Measurements from ENCODE around the gene NPRL2. TPM values are rescaled to one million over a fixed set of nuclear protein-coding genes. Genes with fewer than 3 reads are reported as not detected.

NPRL2 gene
- total and polyA plus RNA-seq, 9 of the 15 experiments (the other 6 are each of a cell fraction or from before 2014, with no cell fraction given): 17.4 to 40.4 (median 24.4) TPM

DNA sequence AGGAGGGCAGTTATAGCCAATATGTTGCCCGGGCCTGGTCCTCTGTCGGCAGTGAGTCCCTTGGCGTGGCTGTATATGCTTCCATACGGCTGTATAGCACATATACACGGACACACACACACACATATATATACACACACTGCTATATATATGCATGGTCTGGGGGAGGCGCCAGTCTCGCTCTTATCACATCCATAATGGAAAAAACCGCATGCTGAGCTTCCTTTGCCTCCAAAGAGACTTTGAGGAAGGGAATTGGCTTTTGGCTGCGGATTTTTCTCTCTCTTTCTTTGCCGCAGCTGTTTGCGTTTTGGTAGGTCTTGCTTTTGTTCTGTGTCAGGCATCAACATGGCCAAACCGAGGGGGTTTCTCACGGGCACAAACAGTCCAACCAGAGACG is 20.0 kb upstream of the NPRL2 start:
- intact Hi-C loops (cut with micrococcal nuclease) (loop anchor here (5.0 kb wide), 1 partner anchor 172 kb away; no protein-coding TSS in a partner anchor), in situ Hi-C loops (cut with MboI) (no loop called here)
- peak overlapping the region in 1 of 2 experiments; percentile 79; a peak in 1 of 4 replicates for H3K9ac ChIP-seq (ENCODE audit: insufficient read depth in 1 of 2, low read depth in 2 of 2, low read length in 2 of 2)
- no peak overlapping the region for H3K4me3 ChIP-seq
- no peaks in the 10 kb centered on the region for H4K20me1 ChIP-seq (replicated peaks; ENCODE audit: control insufficient read depth, insufficient read depth, low read length)
- no peaks in the 10 kb centered on the region for H3K27me3 ChIP-seq (ENCODE audit: control insufficient read depth in 2 of 2, insufficient read depth in 2 of 2, low read length in 2 of 2)
- ATAC-seq: peak; percentile 84
- peak overlapping the region; percentile 72; the same call in 1 of the 2 replicates for H2AFZ ChIP-seq (ENCODE audit: low read depth, low read length)
- H3K4me2 ChIP-seq (ENCODE audit: insufficient read depth, low read length): peak overlapping the region; percentile 50
- peaks cover 13 to 44% of the 10 kb centered on the region in 2 experiments; a peak in 4 of 5 replicates for H3K4me1 ChIP-seq (replicated peaks in 1 of 2; ENCODE audit: control insufficient read depth in 2 of 2, insufficient read depth in 2 of 2, low read length in 2 of 2)
- POLR2A ChIA-PET: interaction anchor here (0.7 to 1.6 kb wide), 9 partner anchors 9 to 77 kb away, joined by 3 to 10 read pairs (median 3); partner anchors contain the start of genes CYB561D2 and NPRL2
- peak in 2 of 4 experiments; percentile 49 to 73 for DNase-seq (ENCODE audit: extremely low read depth in 1 of 4, low spot score in 3 of 4)
- CTCF ChIA-PET (ENCODE audit: low intra/inter-chr PET ratio): interaction anchor here (0.6 to 1.3 kb wide), 4 partner anchors 65 to 1002 kb away, joined by 3 to 10 read pairs (median 3); no protein-coding TSS in a partner anchor
- no peaks in the 10 kb centered on the region for H3K9me3 ChIP-seq (replicated peaks; ENCODE audit: control insufficient read depth, insufficient read depth, low read depth, low read length)
- no peaks in the 10 kb centered on the region for H3K36me3 ChIP-seq (ENCODE audit: control insufficient read depth, insufficient read depth, low read length)
- peak; percentile 71 for FAIRE-seq
- 3% methylated on average over 11 of the region's 14 CpGs for WGBS (ENCODE audit: insufficient coverage, low coverage, missing lambda C conversion rate)
- no peaks in the 10 kb centered on the region for H3K9me1 ChIP-seq (ENCODE audit: control insufficient read depth, insufficient read depth, low read length)
- BruUV-seq (replicated peaks): no TSS peak
- no peak overlapping the region for H3K27ac ChIP-seq (ENCODE audit: extremely low read depth, low read depth, low read length)
- no peaks in the 10 kb centered on the region for H3K79me2 ChIP-seq (ENCODE audit: control insufficient read depth, insufficient read depth, low read length)
- TF ChIP-seq, protein P1, sequence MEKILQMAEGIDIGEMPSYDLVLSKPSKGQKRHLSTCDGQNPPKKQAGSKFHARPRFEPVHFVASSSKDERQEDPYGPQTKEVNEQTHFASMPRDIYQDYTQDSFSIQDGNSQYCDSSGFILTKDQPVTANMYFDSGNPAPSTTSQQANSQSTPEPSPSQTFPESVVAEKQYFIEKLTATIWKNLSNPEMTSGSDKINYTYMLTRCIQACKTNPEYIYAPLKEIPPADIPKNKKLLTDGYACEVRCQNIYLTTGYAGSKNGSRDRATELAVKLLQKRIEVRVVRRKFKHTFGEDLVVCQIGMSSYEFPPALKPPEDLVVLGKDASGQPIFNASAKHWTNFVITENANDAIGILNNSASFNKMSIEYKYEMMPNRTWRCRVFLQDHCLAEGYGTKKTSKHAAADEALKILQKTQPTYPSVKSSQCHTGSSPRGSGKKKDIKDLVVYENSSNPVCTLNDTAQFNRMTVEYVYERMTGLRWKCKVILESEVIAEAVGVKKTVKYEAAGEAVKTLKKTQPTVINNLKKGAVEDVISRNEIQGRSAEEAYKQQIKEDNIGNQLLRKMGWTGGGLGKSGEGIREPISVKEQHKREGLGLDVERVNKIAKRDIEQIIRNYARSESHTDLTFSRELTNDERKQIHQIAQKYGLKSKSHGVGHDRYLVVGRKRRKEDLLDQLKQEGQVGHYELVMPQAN (IDR thresholded peaks at IDR 0.05; ENCODE audit: borderline replicate concordance): no peak
- no peak for TF ChIP-seq CREM (IDR thresholded peaks at IDR 0.05; ENCODE audit: low read depth)
- TF ChIP-seq, protein P2, sequence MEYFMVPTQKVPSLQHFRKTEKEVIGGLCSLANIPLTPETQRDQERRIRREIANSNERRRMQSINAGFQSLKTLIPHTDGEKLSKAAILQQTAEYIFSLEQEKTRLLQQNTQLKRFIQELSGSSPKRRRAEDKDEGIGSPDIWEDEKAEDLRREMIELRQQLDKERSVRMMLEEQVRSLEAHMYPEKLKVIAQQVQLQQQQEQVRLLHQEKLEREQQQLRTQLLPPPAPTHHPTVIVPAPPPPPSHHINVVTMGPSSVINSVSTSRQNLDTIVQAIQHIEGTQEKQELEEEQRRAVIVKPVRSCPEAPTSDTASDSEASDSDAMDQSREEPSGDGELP (CRISPR knock-in tag; IDR thresholded peaks at IDR 0.05; ENCODE audit: borderline replicate concordance): 0 out of 2 replicates have a peak, but pooled peaks have one; percentile 24
- TF ChIP-seq CEBPB (tag; IDR thresholded peaks at IDR 0.05): no peak
- peak; percentile 54; the same call in 1 of the 2 replicates for TF ChIP-seq REST (IDR thresholded peaks at IDR 0.05; ENCODE audit: borderline replicate concordance)
- no peak for TF ChIP-seq REST (CRISPR knock-in tag; IDR thresholded peaks at IDR 0.05; ENCODE audit: low read depth)
- TF ChIP-seq RAD21 (CRISPR knock-in tag; conservative IDR thresholded peaks at IDR 0.05 in 1 of 2, IDR thresholded peaks at IDR 0.05 in 1 of 2): peak; percentile 70 to 74
- peak; percentile 55; the same call in 1 of the 2 replicates for TF ChIP-seq ESRRA (IDR thresholded peaks at IDR 0.05; ENCODE audit: borderline replicate concordance, low read depth)
- TF ChIP-seq ZNF561 (CRISPR knock-in tag; conservative IDR thresholded peaks at IDR 0.05): no peak
- peak; percentile 24; the same call in 1 of the 2 replicates for TF ChIP-seq ZNF384 (IDR thresholded peaks at IDR 0.05; ENCODE audit: low read depth, low read length)
- no peak for TF ChIP-seq ZNF778 (CRISPR knock-in tag; IDR thresholded peaks at IDR 0.05)

Measured in K562 (cell line).